GM19023 (cell line): ENCODE measurements around the gene SYNPR.
"Not testable (repeated sequence)": the region's sequence is repeated elsewhere in the genome, so short reads cannot be mapped to it uniquely, and the experiment has no call there.

ENCODE experiments used
- ATAC-seq: cut with Tn5 transposase; IDR thresholded peaks from one replicate; pipeline ENCODE4 v1.9.1; 2021; ENCODE audit warnings: mild to moderate bottlenecking, moderate library complexity; ENCODE audit not compliant: unreplicated experiment

The SYNPR gene

DNA sequence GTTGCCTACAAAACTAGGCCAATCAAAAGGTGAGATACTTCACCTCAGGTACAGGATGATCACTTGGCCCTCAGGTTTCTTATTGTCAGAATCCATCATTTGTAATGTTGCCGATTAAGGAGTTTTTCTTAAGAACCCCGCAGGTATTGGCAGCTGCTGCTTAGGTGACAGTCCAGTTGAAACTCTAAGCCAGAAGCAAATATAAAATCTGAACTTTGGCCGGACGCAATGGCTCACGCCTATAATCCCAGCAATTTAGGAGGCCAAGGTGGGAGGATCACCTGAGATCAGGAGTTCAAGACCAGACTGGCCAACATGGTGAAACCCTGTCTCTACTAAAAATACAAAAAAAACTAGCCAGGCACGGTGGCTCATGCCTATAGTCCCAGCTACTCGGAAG lies 331.3 kb downstream of the SYNPR start:
- no peak for ATAC-seq

DNA sequence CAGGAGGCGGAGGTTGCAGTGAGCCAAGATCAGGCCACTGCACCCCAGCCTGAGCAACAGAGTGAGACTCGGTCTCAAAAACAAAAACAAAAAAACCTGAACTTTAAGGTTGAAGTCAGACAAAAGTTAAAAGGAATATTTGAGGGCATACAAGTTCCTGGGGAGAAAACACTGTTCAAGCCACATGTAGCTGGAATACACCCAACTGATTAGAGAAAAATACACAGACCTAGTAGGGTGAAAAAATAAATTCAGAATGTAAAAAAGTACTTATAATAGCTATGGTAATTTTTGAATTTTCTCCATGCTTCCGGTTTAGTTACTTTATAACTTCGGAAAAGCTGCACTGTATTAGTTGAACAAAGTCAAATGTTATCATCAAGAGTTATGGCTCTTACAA lies 331.7 kb downstream of the SYNPR start:
- ATAC-seq = no peak

DNA sequence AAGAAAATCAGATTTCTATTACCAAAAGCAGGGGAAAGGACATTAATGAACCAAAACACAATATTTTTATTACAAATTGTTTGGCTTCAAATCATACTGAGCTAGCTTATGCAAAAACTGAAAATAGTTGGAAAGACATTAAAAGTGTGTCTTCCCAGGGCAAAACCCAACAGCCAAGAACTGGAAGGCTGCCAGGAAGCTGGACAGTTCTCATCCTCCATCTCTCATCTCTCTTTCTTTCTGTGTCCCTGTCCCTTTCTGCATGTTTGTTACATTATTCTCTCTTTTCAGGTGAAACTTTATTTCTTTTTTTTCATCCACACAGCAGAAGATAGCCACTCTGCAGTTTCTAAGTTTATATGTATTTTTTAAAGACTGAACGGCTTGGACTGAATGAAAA lies 333.3 kb downstream of the SYNPR start:
- ATAC-seq = no peak

DNA sequence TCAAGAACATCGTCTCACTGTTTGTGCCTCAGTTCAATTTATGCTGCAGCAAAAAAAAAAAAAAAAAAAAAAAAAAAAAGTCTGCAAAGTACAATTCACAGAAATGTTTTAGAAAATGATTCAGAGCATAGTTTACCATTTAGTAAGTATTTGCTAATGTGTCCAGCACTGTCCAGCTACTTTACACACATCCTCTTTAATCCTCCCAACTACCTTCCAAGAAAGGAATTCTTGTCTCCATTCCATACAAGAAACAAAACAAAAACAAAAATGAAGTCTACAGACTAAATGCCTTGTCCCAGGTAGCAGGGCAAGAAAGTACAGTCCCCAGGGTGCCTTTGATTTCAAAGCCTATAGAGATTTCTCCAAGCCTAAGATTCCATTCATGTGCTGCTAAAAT lies 335.5 kb downstream of the SYNPR start:
- no peak for ATAC-seq

DNA sequence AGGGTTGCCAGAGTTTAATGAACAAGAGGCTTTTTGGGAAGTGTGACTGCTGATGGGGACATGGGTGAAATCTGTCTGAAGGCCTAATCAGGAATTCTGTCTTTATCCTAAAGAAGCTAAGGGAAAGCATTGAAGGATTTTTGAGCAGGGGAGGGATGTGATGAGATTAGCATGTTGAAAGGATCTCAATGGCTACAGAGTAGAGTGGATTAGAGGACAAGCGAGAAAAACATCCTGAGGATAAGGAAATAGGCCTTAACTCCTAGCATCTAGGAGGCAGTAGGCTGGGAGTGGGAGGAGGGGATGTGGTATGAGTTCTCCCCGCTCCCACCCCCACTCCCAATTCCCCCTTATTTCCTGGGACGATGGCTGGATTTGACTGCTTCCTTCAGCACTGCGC lies 339.3 kb downstream of the SYNPR start:
- no peak for ATAC-seq

DNA sequence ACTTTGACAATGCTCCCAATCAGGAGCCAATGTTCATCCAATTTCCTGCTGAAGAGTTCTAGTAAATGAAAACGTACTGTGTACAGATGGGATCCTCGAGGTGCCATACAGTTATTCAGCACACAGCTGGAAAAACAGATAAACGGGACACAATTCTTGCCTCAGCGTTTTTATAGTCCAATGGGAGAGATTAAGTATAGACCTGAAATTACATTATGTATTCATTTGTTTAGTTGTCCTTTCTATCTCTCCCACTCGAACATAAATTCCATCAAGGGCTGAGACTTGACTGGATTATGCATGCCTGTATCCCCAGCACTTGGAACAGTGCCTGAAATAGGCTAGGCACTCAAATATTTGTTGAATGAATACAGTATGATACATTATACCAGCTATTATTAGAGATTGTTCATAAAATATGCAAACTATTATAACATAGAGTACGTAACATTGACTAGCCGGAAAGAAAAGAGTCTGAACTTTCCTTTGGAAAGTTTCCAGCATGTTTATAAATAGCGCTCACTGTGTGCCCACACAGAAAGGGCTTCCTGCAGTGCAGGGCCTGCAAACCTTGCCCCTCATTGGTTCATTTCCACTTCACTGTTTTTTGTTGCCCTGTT lies 346.9 kb downstream of the SYNPR start:
- no peak for ATAC-seq

DNA sequence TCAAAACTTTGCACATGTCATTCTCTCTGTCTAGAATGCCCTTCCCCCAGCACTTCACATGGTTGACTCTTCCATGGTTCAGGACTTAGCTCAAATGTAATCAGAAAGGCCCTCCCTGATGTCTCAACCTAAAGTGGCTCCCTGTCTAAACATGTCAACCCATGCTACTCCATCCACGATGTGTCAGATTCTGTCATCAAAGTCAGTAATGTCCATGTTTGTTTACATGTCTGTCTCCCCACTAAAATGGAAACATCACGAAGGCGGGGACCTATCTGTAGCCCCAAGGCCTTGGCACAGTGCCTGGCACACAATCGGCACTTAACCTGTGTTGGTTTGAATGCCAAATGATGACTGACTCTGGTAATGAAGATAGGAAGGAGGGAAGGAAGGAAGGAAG lies 353.6 kb downstream of the SYNPR start:
- no peak for ATAC-seq

DNA sequence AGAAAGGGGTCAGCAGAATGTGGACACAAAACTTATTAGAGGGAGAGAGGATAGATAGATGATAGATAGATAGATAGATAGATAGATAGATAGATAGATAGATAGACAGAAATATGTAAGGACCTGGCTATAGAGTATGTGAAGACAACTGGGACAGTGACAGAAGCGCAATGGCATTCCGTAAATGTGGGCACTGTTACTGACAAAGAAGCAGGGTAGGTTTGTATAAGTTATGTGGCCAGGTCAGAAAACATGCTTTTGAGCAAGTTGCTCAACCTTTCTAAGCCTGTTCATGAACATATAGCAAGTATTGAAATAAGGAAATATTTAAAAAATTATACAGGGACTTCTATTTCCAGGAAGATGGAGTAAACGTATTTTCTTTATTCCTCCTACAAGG lies 357.1 kb downstream of the SYNPR start:
- no peak for ATAC-seq

DNA sequence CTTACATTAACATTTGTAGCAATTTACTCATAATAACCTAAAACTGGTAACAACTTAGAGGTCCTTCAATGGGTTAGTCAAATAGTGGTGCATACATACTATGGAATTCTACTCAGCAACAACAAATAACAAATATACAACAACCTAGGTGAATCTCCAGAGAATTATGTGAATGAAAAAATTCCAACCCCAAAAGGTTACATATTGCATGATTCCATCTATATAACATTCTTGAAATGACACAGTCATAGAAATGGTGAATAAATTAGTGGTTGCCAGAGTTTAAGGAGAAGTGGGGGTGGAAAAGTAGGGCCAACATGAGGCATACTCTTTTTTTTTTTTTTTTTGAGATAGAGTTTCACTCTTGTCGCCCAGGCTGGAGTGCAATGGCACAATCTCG lies 361.7 kb downstream of the SYNPR start:
- ATAC-seq = no peak

DNA sequence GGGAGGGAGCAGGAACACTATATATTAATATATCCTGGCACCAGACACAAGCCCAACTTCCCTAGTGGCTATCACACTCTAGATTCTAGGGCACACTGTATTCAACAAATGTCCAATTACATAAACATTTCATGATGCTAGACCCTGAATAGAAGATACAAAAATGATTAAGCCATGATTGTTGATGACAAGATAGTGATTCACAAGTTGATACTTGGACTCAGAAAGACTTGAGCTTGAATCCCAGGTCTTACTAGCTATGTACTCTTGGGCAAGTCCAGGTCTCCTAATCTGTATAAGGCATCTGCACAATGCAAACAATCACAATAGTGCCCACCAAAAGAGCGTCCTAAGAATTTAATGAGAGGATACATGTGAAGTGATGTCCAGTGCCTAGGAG lies 364.4 kb downstream of the SYNPR start:
- ATAC-seq = no peak

DNA sequence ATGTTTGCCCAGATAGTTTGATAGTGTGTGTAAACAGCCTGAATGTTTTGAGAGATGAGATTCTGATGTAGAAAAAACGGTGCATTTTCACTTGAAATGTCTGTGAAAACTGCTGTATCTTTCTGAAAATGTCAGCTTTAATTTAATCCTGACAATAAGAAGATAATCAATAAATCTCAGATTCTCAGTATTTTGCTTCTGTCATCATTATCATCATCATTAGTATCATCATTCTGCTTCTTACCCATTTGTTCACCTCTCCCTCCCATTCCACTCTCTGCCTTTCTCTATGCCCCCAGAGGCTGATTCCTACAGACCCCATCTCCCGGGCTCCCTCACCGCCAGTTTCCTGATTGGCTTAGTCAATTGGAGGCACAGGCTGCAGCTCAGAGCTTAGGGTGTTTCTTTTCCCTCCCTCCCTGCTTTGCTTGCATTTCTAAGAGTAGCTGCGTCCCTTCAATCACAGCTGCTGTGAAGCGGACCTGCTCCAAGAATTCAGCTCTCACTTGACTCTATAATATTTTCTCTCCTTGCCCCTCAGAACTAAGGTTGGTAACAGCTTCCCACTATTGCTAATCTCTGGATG lies 366.2 kb downstream of the SYNPR start:
- no peak for ATAC-seq

DNA sequence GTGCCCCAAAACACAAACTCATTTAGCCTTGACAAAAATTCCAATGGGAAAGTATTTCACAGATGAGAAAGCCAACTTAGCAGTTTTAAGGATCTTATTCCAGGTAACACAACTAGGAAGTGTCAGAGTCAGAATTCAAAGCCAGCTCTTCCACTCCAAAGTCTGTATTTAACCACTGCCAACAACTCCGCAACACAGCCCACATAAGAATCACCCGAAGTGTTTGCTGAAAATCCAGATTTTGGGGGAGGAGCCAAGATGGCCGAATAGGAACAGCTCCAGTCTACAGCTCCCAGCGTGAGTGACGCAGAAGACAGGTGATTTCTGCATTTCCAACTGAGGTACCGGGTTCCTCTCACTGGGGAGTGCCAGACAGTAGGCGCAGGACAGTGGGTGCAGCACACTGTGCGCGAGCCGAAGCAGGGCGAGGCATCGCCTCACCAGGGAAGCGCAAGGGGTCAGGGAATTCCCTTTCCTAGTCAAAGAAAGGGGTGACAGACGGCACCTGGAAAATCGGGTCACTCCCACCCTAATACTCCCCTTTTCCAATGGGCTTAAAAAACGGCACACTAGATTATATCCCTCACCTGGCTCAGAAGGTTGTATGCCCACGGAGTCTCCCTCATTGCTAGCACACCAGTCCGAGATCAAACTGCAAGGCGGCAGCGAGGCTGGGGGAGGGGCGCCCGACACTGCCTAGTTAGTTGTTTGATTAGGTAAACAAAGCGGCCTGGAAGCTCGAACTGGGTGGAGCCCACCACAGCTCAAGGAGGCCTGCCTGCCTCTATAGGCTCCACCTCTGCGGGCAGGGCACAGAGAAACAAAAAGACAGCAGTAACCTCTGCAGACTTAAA lies 367.0 kb downstream of the SYNPR start:
- ATAC-seq = not testable (repeated sequence)

DNA sequence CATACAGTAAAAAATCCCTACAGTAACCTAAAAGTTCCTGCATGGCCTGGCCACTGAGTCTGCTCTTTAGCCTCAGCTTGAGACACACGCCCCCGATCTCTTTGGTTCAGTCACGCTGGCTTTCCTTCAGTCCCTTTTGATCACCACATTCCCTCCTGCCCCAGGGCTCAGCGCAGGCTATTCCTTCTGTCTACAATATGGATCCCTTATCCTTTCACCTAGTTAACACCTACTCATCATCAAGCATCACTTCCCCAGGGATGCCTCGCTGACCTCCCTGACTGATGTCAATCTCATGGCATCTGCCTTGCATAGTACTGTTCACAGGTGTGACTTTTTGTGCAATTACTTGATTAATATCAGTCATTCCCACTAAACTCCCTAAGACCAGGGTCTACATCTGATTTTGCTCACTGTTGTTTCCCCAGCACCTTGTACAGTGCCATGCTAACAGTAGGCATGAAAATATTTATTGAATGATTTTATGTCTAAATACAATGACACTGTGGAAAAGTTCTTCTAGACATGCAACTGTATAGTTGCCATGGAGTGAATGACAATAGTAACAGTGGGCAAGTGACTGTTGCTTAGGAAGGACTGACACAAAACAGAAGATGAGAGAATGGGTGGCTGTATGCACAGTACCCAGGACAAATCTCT lies 374.1 kb downstream of the SYNPR start, which contains the start of gene SNTN:
TSS of gene SNTN (plus strand) at position 610 of the 660 bp plus-strand sequence. CDS start at position 623, 13 bp downstream.
- no peak for ATAC-seq

DNA sequence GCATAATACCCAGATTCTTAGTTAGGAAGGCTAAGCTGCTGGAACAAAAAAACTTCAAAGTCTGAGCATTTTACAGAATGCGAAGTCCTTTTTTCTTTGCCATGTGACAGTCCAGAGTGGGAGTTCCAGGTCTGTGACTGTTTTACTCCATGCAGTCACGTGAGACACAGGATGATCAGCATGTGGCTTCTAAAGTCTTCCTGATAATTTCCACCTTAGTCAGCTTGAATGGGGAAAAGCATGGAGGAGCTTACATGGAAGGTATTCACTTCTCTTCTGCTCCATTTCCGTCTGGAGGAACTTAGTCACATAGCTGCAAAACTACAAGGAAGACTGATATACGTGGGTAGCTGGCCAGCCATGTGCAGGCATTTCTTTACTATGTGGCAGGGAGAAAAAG lies 376.1 kb downstream of the SYNPR start:
- no peak for ATAC-seq

DNA sequence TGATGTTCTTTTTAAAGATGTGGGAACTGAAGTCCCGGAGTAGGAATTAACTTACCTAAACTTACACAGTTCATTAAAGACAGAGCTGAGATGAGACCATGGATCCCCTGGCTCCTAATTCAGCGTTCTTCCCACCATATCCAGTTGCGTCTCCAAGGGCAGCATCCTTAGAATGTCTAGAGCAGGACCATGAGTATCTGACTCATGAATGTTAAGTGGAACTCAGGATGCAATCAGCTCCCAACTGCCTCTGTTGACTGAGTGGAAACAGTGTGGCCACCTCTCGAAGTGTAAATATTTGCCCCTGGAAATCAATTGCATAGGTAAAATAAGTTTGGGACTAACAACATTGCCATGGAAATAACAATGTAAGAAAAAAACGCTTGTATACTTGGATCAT lies 376.8 kb downstream of the SYNPR start:
- no peak for ATAC-seq

DNA sequence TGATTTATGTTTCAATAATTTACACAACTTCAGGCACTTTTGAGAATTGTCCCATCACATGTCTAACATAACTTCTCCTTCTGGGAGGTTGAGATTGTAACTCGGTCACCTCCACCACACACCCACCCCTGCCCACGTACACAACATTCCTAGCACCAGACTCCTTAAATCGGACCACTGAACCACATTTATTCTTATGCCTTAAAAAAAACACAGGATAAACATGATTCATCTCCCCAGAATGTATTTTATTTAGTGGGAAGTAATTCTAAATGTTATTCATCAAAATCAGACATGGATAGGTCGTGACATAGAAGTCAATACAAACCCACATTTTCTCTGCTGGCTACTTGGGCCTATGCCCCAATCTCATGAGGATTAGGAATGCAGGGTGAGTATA lies 377.4 kb downstream of the SYNPR start:
- ATAC-seq = no peak

DNA sequence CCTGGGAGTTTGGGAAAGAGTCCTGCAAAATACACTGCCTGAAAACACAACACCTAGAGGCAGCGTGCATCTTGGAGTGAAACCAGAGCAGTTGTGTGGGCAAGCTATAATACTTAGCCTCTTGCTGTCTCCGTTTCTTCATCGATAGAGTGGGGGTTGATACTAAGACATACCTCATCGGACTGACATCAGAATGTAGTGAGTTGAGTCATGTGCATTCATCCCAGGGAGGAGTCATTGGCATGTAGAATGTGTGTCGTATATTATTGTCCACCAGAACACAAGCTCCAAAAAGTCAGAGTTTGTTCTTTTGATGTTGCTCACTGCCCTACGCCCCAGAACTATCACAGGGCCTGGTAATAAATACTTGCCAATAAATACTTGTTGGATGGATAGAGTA lies 378.7 kb downstream of the SYNPR start:
- no peak for ATAC-seq

DNA sequence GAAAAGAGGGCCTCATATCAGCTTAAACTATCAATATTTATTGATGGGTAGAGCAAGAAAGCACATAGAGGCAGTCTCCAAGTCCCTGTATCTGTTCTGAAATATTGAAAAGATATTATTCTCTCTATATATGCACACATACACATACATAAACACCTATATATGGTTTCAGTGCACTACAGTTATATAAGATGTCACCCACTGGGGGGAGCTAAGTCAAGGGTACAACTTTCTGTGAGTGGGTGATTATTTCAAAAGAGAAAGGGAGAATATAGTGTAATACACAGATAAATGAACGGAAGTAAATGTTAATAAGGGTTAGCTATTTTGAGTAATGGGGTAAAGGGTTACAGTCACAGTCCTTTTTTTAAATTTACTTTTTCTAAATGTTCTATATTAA lies 383.1 kb downstream of the SYNPR start:
- ATAC-seq = no peak

DNA sequence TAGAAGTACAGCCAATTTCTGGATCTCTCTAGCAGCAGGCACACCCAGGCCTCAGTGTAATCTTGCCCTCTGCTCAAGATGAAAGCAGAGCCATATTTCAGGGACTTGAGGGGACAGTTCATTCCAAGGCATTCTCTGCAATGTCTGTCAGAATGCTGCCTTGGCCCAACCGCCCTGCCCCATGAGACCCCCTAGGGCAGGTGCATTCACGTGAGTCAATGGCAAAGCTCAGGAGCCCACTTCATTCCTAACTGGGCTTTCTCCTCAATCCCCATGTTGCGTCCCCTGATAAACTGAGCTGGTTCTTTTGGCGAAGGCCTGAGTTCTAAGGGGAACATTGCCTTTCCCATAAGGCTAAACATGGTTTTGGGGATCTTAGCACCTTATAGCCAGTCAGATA lies 383.9 kb downstream of the SYNPR start:
- no peak for ATAC-seq

DNA sequence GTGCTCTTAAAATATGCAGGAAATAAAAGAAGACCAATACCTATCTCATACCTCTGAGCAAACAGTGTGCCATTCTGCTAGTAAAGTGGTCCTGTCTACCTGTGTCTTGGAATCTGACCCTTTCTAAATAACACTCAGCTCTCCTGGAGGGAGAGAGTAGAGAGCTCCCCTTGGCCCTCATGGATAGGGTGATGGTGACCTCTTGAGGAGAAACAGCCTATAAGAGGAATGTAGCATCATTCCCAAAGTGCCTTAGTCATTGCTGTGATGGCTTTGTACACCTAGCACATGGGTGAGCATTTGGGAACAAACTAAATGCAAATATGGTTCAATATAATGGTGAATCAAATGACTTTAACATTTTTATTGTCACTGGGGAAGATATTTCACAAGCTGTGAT lies 384.4 kb downstream of the SYNPR start:
- no peak for ATAC-seq
